NCI-H524 (cell line): ENCODE results near the gene SAA1.
"Not testable (repeated sequence)": the region's sequence is repeated elsewhere in the genome, so short reads cannot be mapped to it uniquely, and the experiment has no call there.

Experiments used
- DNase-seq, 2 experiments: peaks; one replicate each; lab custom pipeline; 2025; lab: John Stamatoyannopoulos, UW

SAA1 gene

DNA sequence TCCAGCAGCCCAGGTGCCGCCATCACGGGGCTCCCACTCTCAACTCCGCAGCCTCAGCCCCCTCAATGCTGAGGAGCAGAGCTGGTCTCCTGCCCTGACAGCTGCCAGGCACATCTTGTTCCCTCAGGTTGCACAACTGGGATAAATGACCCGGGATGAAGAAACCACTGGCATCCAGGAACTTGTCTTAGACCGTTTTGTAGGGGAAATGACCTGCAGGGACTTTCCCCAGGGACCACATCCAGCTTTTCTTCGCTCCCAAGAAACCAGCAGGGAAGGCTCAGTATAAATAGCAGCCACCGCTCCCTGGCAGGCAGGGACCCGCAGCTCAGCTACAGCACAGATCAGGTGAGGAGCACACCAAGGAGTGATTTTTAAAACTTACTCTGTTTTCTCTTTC lies at the start of gene SAA1:
TSS of gene SAA1 (plus strand) at position 316 of the 400 bp plus-strand sequence. CDS start 624 bp downstream, outside the sequence.
- DNase-seq: no peak

- DNase-seq: no peak
These were observed 44.7 kb upstream of the SAA1 start for GRCh38 chr11:18221274-18221876.

DNA sequence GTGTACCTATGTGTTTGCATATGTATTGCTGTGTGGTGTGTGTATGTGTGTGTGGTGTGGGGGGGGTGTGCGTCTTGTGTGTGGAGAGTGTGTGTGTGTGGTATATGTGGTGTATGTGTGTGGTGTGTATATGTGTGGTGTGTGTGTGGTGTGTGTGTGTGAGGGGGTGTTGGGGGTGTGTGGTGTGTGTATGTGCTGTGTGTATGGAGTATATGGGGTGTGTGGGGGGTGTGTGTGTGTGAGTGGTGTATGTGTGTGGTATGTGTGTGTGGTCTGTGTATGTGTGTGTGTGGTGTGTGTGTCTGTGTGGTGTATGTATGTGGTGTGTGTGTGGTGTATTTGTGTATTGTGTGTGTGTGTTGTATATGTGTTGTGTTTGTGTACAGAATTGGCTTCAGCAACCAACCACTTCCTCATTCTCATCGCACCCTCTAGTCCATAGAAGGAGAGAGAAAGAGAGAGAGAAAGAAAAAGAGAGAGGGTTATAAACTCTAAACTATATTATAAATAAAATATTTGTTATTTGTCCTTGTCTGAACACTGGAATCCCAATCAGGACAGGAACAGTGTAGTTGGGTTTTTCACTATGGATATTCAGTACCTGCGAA lies 43.1 kb upstream of the SAA1 start:
- DNase-seq: no peak

GRCh38 chr11:18223591-18224387 lies 42.3 kb upstream of the SAA1 start:
- peak in 1 of 2 experiments; percentile 11 for DNase-seq

DNA sequence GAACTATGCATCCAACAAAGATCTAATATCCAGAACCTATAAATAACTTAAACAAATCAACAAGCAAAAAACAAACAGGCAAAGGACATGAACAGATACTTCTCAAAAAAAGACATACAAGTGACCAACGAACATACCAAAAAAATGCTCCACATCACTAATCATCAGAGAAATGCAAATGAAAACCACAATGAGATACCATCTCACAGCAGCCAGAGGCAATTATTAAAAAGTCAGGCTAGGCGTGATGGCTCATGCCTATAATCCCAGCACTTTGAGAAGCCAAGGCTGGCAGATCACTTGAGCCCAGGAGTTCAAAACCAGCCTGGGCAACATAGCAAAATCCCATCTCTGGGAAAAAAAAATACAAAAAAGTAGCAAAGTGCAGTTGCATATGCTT lies 40.2 kb upstream of the SAA1 start:
- DNase-seq: no peak

- DNase-seq: no peak
These were observed 36.6 kb upstream of the SAA1 start for GRCh38 chr11:18229501-18229900.

DNA sequence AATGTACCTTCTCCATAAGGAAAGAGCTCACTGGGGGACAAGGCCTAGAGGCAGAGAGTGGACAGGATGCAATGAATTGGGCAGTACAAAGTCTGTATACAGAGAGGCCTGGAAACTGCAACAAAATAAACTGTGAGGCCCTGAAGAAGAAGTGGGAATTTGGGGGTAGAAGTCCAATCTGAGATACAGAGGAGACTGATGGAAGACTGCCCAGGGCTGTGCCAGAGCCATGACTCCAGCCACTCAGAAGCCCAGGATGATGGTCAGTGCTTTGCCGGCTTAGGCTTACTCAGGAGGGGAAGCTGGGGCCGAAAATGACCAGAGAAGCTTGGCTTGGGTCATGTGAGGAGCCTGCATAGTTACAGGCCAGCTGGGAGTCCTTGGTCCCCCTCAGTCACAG lies 35.2 kb upstream of the SAA1 start:
- DNase-seq: no peak

DNA sequence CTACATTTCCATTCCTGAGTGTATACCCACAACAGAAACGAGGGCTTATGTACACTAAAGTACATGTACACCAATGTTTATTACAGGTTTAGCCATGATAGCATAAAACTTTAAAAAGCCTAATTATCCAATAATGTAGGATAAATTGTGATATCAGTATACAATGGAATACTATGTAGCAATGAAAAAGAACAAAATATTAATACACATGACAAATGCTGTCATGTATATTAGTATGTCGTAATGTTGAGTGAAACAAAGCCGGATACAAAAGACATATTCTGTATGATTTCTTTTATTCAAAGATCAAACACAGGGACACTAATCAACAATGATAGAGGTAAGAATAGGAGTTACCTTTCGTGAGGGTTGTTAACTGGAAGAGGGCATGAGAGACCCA lies 32.2 kb upstream of the SAA1 start:
- DNase-seq: no peak

DNA sequence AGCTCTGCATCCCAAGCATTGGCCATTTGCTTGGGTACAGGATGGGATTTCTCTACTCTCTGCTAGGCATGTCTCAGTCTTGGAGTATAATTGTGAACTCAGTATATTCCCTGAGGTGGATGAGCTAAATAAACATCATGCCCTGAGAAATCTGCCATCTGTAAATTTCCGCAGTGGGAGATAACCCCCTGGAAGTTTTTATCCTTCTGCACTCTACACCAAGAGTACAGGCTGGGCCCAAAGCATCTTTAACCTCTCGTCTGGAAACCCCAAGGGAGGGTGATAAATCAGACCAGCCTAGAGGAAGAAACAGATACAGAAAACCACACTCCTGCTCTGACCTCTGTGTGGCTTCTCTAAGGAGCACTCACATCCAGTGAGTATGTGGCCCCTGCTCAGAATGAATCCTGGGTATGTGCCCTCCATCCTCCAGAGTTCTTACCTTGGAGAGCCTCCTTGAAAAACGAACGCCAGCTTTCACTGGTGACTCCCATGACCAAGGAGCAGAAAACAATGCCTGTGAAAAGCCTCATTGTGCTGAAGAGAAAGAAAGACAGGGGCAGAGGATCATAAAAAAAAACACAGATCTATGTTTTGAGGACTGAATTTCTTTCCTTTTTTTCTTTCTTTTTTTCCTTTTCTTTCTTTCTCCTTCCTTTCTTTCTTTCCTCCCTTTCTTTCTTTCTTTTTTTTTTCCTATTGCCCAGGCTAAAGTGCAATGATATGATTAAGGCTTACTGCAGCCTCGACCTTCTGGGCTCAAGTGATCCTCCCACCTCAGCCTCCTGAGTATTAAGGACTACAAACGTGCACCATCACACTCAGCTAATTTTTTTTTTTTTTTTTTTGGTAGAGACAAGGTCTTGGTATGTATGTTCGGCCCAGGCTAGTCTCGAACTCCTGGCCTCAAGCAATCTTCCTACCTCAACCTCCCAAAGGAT lies 30.4 kb upstream of the SAA1 start:
- DNase-seq: no peak

GRCh38 chr11:18236664-18237356 lies 29.3 kb upstream of the SAA1 start, which contains the start of gene SAA4:
Gene SAA4, minus strand, starts transcription at chr11:18236802. Its CDS starts 876 bp downstream, at chr11:18235926.
- DNase-seq: no peak

GRCh38 chr11:18239655-18240054 lies 26.4 kb upstream of the SAA1 start:
- DNase-seq: no peak

DNA sequence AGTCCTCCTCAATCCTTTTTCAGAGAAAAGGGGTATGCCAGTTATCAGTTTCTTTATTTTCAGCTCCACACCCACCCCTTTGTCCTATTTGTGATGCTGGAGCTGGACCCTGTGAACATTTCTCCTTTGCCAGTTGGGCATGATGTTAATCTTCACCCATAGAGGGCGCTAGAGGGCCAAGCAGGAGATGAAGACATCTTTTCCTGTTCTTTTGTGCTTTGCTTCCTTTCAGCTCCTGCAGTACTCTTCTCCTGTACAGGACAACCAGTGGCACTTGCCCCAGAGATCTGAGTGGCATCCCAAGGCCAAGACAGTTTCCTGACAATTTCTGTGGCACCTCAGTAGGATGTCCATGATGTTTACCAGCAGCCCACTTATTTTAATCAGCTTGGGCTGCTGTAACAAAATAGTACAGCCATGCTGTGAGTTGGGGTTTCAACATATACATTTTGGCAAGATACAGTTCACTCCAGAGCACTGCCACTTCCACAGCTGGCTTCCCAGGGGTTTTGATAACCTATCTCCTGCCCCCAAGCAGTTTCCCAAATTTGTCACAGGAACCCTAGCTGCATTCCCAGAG lies 22.2 kb upstream of the SAA1 start:
- DNase-seq: peak; percentile 3 to 56

GRCh38 chr11:18245396-18245795 lies 20.7 kb upstream of the SAA1 start:
- no peak for DNase-seq

- not testable (repeated sequence) for DNase-seq
These were observed 19.5 kb upstream of the SAA1 start for GRCh38 chr11:18246379-18247190.

DNA sequence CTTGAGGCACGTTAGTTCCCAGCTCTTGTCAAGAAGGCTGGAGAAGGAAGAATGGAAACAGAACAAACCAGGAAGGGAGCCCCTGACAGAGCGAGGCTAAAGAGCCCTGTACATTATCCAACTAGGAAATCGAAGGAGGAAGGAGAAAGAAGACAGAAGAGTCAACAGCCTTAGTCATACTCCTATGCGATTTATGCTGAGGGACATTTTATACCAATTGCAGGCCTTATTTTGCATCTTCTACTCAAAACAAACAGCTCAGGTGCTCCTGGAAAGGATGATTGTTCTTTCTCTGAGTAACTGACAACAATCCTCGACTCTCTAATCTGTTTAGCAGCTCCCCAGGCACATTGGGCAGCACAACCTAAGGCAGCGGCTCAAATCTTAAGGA lies 18.9 kb upstream of the SAA1 start:
- not testable (repeated sequence) for DNase-seq

- DNase-seq: no peak
These were observed 17.5 kb upstream of the SAA1 start, which contains the start of gene SAA2 for GRCh38 chr11:18248561-18248960. Gene SAA2, minus strand, starts transcription at chr11:18248668. Its CDS starts 657 bp downstream, at chr11:18248011.

DNA sequence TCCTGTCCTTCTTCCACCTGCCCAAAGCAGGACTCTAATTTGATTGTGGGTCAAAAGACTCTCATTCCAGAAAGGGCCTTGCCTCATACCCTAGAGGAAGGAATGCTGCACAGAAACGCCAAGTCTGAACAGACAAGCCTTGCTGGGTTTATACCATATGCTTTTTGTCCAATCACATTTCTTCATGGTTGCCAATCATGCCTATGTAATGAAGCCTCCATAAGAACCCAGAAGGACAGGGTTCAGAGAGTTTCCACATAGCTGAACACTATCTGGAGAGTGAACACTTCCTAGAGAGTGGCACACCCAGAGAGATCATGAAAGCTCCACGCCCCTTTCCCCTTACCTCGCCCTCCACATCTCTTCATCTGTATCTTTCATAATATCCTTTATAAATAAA lies 12.8 kb upstream of the SAA1 start:
- DNase-seq: no peak

DNA sequence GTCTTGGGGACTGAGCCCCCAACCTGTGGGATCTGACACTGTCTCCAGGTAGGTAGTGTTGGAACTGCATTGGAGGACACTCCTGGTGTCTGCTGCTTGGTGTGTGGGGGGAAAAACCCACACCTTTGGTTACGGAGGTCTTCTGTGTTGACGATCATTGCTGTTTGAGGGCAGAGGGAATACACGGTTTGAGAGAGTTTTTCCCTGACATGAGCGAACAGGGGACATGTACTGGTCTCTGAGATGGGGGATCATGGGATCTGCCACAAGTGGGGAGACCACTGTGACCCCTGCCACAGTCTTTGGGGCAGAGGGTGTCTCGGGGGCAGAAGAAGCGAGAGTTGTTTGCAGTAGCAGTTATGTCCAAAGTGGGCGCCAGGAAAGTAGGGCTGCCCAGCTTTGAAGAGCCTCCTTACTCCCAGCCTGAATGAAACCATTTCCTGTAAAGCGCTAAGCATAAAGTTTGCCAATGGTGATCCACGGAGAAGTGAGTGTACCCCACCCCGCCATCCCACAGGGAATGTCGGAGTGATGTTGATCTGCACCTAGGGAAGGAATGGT lies 12.2 kb upstream of the SAA1 start:
- DNase-seq: no peak

- DNase-seq: no peak
These were observed 11.2 kb upstream of the SAA1 start for GRCh38 chr11:18254781-18255361.
